Heart left ventricle (tissue), 16 donors: ENCODE data around the gene IGSF3. TPM values are rescaled to one million over a fixed set of nuclear protein-coding genes. Genes with fewer than 3 reads are reported as not detected.
"Not testable (repeated sequence)": the region's sequence is repeated elsewhere in the genome, so short reads cannot be mapped to it uniquely, and the experiment has no call there.

Experiments
- ATAC-seq, 4 donors: fragments of 200-7000 bp; cut with Tn5 transposase; one replicate each; pipeline ENCODE4 v1.9.1; 2020 to 2022; ENCODE audit warnings: moderate library complexity in 4 of 4, mild to moderate bottlenecking in 3 of 4, moderate number of reproducible peaks in 1 of 4
- DNase-seq, 5 donors: peaks; one replicate each; pipeline ENCODE4 v3.0.0-alpha.2; 2020
- H3K27ac ChIP-seq, 12 donors: fragments of 200-600 bp; sonication (generic) in 4 of 12; one replicate each; pipeline versions ENCODE4 v1.5.0 to v1.8.0; 2016 to 2022; ENCODE audit warnings: mild to moderate bottlenecking in 2 of 12
- H3K27me3 ChIP-seq, 9 donors: fragments of 200-600 bp; sonication (generic) in 2 of 9; one replicate each; pipeline versions ENCODE4 v1.5.1 to v1.8.0; 2016 to 2022; ENCODE audit warnings: mild to moderate bottlenecking in 3 of 9
- H3K36me3 ChIP-seq, 9 donors: fragments of 200-600 bp; sonication (generic) in 2 of 9; one replicate each; pipeline versions ENCODE4 v1.5.0 to v1.8.0; 2018 to 2022; ENCODE audit warnings: mild to moderate bottlenecking in 2 of 9
- H3K4me1 ChIP-seq, 12 donors: fragments of 200-600 bp; sonication (generic) in 4 of 12; one replicate each; pipeline versions ENCODE4 v1.5.0 to v1.8.0; 2016 to 2022; ENCODE audit warnings: mild to moderate bottlenecking in 3 of 12
- H3K4me3 ChIP-seq, 12 donors: fragments of 200-600 bp; sonication (generic) in 4 of 12; one replicate each; pipeline versions ENCODE4 v1.5.0 to v1.8.0; 2017 to 2022; ENCODE audit warnings: mild to moderate bottlenecking in 9 of 12, moderate library complexity in 4 of 12
- H3K9me3 ChIP-seq, 12 donors: fragments of 200-600 bp; sonication (generic) in 4 of 12; one replicate each; pipeline versions ENCODE4 v1.5.0 to v1.8.0; 2016 to 2022; ENCODE audit warnings: mild to moderate bottlenecking in 1 of 12
- CTCF ChIP-seq, 12 donors: fragments of 200-600 bp; sonication (generic) in 4 of 12; IDR thresholded peaks; one replicate each; pipeline versions ENCODE4 v1.5.0 to v1.8.0; 2018 to 2022; ENCODE audit warnings: antibody characterized with exemption in 12 of 12, mild to moderate bottlenecking in 5 of 12
- POLR2A ChIP-seq, 2 donors: fragments of 450-650 bp; IDR thresholded peaks; one replicate each; pipeline ENCODE4 v1.6.1; 2017; ENCODE audit warnings: antibody characterized with exemption in 2 of 2, mild to moderate bottlenecking in 2 of 2, moderate library complexity in 2 of 2
- WGBS, 4 donors: extraction: QIAGEN DNeasy Blood & Tissue Kit in 2 of 4; methylation state at CpG; one replicate each; pipeline versions ENCODE4 v1.1.5 to v1.1.7; 2013 to 2018; 5-methylcytosine and 5-hydroxymethylcytosine counted together
- intact Hi-C, 10 donors: fragments of 100-400 bp; cut with DNase I; formaldehyde crosslinking; loops; one replicate each; pipeline versions ENCODE4 v1.11.1 to v1.14.2; 2022
- polyA plus RNA-seq, 2 donors: library from polyadenylated mRNA; stranded (reverse); fragments of 200-250 nt; gene quantifications; one replicate each; pipeline ENCODE4 v1.2.3, GENCODE V29; 2013
- total RNA-seq, 9 donors: library from RNA; depleted of rRNA in 2 of 9; stranded (reverse); fragments of >200 nt in 2 of 9; fragmentation: NEBNext Ultra II Directional in 3 of 9; extraction: Animal tissue kit (Norgen Biotek cat#: 25700) in 3 of 9; gene quantifications; one replicate each; pipeline versions ENCODE4 v1.1.0 to v1.2.4, GENCODE V29; 2016 to 2023
- donor health status: ischemic (EF 13 %, LVEDD 7.1; RV severe dilation, severe dysfunction).
- donor health status: healthy with polysubstance abuse.
- donor health status: DM: no; HTN: yes; CAD: no.
- donor health status: DM: no; HTN: no; CAD: no.
- donor health status: ischemic (EF 25% LVEDD 6.9; RV normal size, moderate dysfunction).
- donor health status: ischemic (EF 25% LVEDD 5.7; RV mildly dilated, moderate dysfunction).
- donor health status: healthy.
- donor health status: DM: yes; HTN: yes; CAD: no.
- donor health status: ischemic (EF 35%, LVEDD 5.7; RV mildly dilated, moderate dysfunction).
- donor health status: nonischemic (EF 11% LVEDD 7.7; RV severe dilation, severe dysfunction).
- donor health status: DM: yes; HTN: yes; CAD: no.
- donor health status: PGD.
- donor health status: ischemic (EF 29% LVEDD 5.4; RV normal size, mild dysfunction).
- donor health status: nonischemic (EF 23%, LVEDD 6.1; RV moderate dilation, normal function).

Gene IGSF3
- total and polyA plus RNA-seq, 11 donors = 3.5 to 19.3 (median 11.5) TPM

GRCh38 chr1:116624040-116624439, 43.5 kb downstream of the IGSF3 start:
- Histone ChIP-seq H3K27me3 (no peaks in the 10 kb centered on the region), H3K27ac (no peak overlapping the region), H3K4me1 (peaks cover 0 to 19% (median 0%) of the 10 kb centered on the region in 12 donors), H3K9me3 (peaks cover 0 to 2% (median 0%) of the 10 kb centered on the region in 12 donors), H3K36me3 (no peaks in the 10 kb centered on the region), H3K4me3 (no peak overlapping the region)
- ATAC-seq = no peak
- WGBS, 4 donors = 85 to 97% (median 94%) methylated on average over 7 of the region's 7 CpGs
- TF ChIP-seq CTCF (IDR thresholded peaks at IDR 0.05) (no peak), POLR2A (IDR thresholded peaks at IDR 0.05) (no peak)
- intact Hi-C loops = no loop called here
- no peak for DNase-seq

- H3K36me3 ChIP-seq, ATAC-seq, DNase-seq, H3K27ac ChIP-seq, H3K9me3 ChIP-seq, H3K4me3 ChIP-seq, H3K27me3 ChIP-seq, intact Hi-C loops: not testable (repeated sequence)
- WGBS, 4 donors = 79 to 83% (median 80%) methylated on average over 2 of the region's 2 CpGs
- H3K4me1 ChIP-seq = peaks cover 0 to 20% (median 0%) of the 10 kb centered on the region in 12 donors
Measured at GRCh38 chr1:116622496-116622895, 45.0 kb downstream of the IGSF3 start.

GRCh38 chr1:116621756-116622155, 45.8 kb downstream of the IGSF3 start:
- ATAC-seq, H3K27me3 ChIP-seq, H3K9me3 ChIP-seq, intact Hi-C loops, DNase-seq, H3K27ac ChIP-seq, H3K4me3 ChIP-seq, H3K36me3 ChIP-seq: not testable (repeated sequence)
- H3K4me1 ChIP-seq = peaks cover 0 to 16% (median 0%) of the 10 kb centered on the region in 12 donors
- 88 to 98% (median 94%) methylated on average over 2 of the region's 2 CpGs for WGBS, 4 donors

- intact Hi-C loops, H3K9me3 ChIP-seq, H3K36me3 ChIP-seq, DNase-seq, H3K27me3 ChIP-seq, H3K4me3 ChIP-seq, ATAC-seq, H3K27ac ChIP-seq: not testable (repeated sequence)
- peaks cover 0 to 12% (median 0%) of the 10 kb centered on the region in 12 donors for H3K4me1 ChIP-seq
- 99 to 100% (median 100%) methylated on average over 1 to 3 of the region's 3 CpGs; no CpG with 5 or more reads in 1 of the 4 donors for WGBS, 4 donors
Measured at GRCh38 chr1:116620392-116620791, 47.1 kb downstream of the IGSF3 start.

- intact Hi-C loops, H3K27me3 ChIP-seq, H3K4me1 ChIP-seq, H3K4me3 ChIP-seq, ATAC-seq, DNase-seq, H3K27ac ChIP-seq, H3K36me3 ChIP-seq, H3K9me3 ChIP-seq: not testable (repeated sequence)
- 32 to 41% (median 38%) methylated on average over 4 of the region's 4 CpGs for WGBS, 4 donors
Measured at GRCh38 chr1:116619106-116619505, 48.4 kb downstream of the IGSF3 start.

- H3K27me3 ChIP-seq, H3K36me3 ChIP-seq, H3K9me3 ChIP-seq, H3K27ac ChIP-seq, intact Hi-C loops, ATAC-seq, H3K4me3 ChIP-seq, H3K4me1 ChIP-seq: not testable (repeated sequence)
- 30 to 63% (median 44%) methylated on average over 5 of the region's 5 CpGs for WGBS, 4 donors
- peak in 3 of 5 donors; percentile 44 to 61 (median 54) for DNase-seq
- peak in 4 of 12 donors; percentile 8 to 24 (median 13) for TF ChIP-seq CTCF (IDR thresholded peaks at IDR 0.05)
Measured at GRCh38 chr1:116617808-116618207, 49.7 kb downstream of the IGSF3 start.

- H3K27me3 ChIP-seq, intact Hi-C loops: not testable (repeated sequence)
- 50 to 81% (median 79%) methylated on average over 5 to 13 of the region's 13 CpGs; no CpG with 5 or more reads in 1 of the 4 donors for WGBS, 4 donors
Measured at GRCh38 chr1:116613825-116614224, 53.7 kb downstream of the IGSF3 start.

GRCh38 chr1:116609801-116610371, 57.6 kb downstream of the IGSF3 start:
- not testable (repeated sequence) for H3K9me3 ChIP-seq

More at GRCh38 chr1:116613825-116614224, 53.7 kb downstream of the IGSF3 start:
- ATAC-seq (peak in 2 of 4 donors; percentile 16 to 53), DNase-seq (peak in 1 of 5 donors; percentile 57)
- not testable (repeated sequence) for H3K4me3 ChIP-seq, H3K27ac ChIP-seq, H3K4me1 ChIP-seq, H3K9me3 ChIP-seq, H3K36me3 ChIP-seq

GRCh38 chr1:116608841-116609240, 58.7 kb downstream of the IGSF3 start:
- DNase-seq, H3K9me3 ChIP-seq, ATAC-seq, H3K4me1 ChIP-seq, H3K36me3 ChIP-seq, H3K27me3 ChIP-seq, H3K27ac ChIP-seq, intact Hi-C loops, H3K4me3 ChIP-seq: not testable (repeated sequence)
- 87 to 98% (median 95%) methylated on average over 2 of the region's 2 CpGs for WGBS, 4 donors

More at GRCh38 chr1:116609801-116610371, 57.6 kb downstream of the IGSF3 start:
- H3K36me3 ChIP-seq, H3K4me3 ChIP-seq, H3K27me3 ChIP-seq, DNase-seq, intact Hi-C loops, H3K4me1 ChIP-seq, H3K27ac ChIP-seq, ATAC-seq: not testable (repeated sequence)
- WGBS, 4 donors = 77 to 86% (median 80%) methylated on average over 6 of the region's 6 CpGs
